Mesangial cell (primary cell): ENCODE results near the gene KIAA1586. TPM values are rescaled to one million over a fixed set of nuclear protein-coding genes. Genes with fewer than 3 reads are reported as not detected.

Source experiments
- total RNA-seq: library from RNA; depleted of rRNA; stranded (reverse); fragments of >200 nt; gene quantifications from 2 replicates; pipeline ENCODE4 v1.2.3, GENCODE V29; 2015

Gene KIAA1586, protein sequence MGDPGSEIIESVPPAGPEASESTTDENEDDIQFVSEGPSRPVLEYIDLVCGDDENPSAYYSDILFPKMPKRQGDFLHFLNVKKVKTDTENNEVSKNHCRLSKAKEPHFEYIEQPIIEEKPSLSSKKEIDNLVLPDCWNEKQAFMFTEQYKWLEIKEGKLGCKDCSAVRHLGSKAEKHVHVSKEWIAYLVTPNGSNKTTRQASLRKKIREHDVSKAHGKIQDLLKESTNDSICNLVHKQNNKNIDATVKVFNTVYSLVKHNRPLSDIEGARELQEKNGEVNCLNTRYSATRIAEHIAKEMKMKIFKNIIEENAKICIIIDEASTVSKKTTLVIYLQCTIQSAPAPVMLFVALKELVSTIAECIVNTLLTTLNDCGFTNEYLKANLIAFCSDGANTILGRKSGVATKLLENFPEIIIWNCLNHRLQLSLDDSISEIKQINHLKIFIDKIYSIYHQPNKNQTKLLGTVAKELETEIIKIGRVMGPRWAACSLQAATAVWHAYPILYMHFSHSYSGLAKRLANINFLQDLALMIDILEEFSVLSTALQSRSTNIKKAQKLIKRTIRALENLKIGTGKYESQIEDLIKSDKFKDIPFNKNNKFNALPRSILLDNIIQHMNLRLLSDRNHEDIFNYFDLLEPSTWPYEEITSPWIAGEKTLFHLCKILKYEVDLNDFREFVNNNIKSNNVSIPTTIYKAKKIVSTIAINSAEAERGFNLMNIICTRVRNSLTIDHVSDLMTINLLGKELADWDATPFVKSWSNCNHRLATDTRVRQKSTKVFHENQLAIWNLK
- total RNA-seq: 3.5 and 4.1 TPM in 2 replicates

DNA sequence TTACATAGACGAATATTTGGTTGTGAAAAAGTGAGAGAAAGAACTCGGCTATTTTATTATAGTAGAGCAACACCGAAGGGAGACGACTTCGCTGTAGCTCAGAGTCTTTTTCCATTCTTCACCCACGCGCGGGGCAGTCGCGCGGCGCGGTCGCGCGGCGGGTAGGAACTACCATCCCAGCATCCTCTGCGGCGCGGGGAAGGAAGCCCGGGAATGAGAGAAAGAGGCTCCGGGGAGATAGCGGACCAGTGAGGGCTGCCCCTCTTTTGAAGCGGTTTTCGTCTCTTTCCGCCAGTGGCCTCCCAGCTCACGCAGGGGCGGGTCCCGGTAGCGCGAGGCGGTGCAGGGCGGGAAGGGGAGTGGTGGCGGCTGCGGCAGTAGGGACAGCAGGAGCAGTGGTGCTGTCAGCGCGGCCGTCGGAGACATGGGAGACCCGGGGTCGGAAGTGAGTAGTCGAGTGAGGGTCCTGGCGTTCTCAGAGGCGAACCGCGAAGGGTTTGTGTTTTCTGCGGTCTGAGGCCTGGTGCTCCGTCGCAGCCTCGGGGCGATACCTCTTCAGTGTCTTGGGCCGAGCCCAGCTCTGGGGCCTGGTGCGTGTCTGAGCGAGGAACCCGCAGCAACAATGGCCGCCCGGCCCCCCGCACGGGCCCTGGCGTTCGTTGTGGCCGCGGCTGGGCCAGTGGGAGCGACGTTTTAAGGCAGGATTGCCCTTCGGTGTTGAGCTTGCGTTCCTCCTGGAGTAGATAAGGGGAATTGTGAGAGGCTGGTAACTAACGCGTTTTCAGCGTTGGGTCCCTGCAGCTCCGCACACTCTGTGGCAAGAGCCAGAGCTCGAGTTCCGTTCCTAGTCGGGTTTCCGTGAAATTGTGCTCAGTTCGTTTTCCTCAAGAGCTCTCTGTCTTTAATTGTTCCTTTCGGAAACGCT lies at the start of gene KIAA1586:
KIAA1586 (plus strand) TSS at position 362 of the 925 bp plus-strand sequence; CDS start at position 425, 63 bp downstream.

DNA sequence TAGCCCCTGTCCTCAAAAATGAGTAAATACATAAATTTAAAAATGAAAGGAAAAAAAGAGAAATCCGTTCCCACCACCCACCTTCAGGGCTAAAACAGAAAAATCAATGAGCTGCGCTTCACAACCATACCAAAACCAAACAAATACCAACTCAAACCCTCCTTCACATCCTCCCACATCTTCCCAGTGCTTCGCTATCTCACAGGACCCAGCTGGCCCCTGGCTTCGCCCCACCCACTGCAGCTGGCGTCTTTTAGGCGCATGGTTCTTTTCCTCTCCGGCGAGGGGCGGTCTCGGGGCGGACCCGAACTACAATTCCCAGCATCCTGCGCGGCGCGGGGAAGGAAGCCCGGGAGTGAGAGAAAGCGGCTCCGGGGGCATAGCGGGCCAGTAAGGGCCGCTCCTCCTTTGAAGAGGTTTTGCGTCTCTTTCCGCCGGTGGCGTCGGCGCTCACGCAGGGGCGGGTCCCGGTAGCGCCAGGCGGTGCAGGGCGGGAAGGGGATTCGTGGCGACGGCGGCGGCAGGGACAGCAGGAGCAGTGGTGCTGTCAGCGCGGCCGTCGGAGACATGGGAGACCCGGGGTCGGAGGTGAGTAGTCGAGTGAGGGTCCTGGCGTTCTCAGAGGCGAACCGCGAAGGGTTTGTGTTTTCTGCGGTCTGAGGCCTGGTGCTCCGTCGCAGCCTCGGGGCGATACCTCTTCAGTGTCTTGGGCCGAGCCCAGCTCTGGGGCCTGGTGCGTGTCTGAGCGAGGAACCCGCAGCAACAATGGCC lies 43.4 kb downstream of the KIAA1586 start, which contains the start of gene ZNF451:
ZNF451 (plus strand) TSS at position 502 of the 771 bp plus-strand sequence; CDS start at position 568, 66 bp downstream.

Other genes starting within 250 kb of the KIAA1586 start
- gene BEND6, start 91.6 kb upstream of the KIAA1586 start, total RNA-seq: 2.3 and 4.1 TPM in 2 replicates
- 16.0 and 17.4 TPM in 2 replicates for gene ZNF451, start 43.5 kb downstream of the KIAA1586 start, total RNA-seq
- gene BAG2, start 125.6 kb downstream of the KIAA1586 start, total RNA-seq: 7.5 and 10.3 TPM in 2 replicates
- gene RAB23, start 175.6 kb downstream of the KIAA1586 start, total RNA-seq: 10.6 and 12.0 TPM in 2 replicates